ENCODE data around the gene PM20D1.

PM20D1 gene

GRCh38 chr1:205803986-205804385, 45.9 kb downstream of the PM20D1 start:
- DNase-seq = no peak

- DNase-seq = no peak
These were observed 47.9 kb downstream of the PM20D1 start for GRCh38 chr1:205802060-205802459.

GRCh38 chr1:205800981-205801703, 48.8 kb downstream of the PM20D1 start:
- no peak for DNase-seq

GRCh38 chr1:205800427-205800826, 49.5 kb downstream of the PM20D1 start:
- no peak for DNase-seq

GRCh38 chr1:205798577-205798976, 51.4 kb downstream of the PM20D1 start:
- no peak for DNase-seq

GRCh38 chr1:205797168-205797567, 52.8 kb downstream of the PM20D1 start:
- no peak for DNase-seq

- DNase-seq = no peak
These were observed 55.8 kb downstream of the PM20D1 start for GRCh38 chr1:205794011-205794730.

GRCh38 chr1:205792961-205793673, 56.8 kb downstream of the PM20D1 start:
- DNase-seq = no peak

- no peak for DNase-seq
These were observed 57.5 kb downstream of the PM20D1 start for GRCh38 chr1:205792481-205792881.

GRCh38 chr1:205791568-205792180, 58.3 kb downstream of the PM20D1 start:
- peak; percentile 61 for DNase-seq

GRCh38 chr1:205787287-205787916, 62.5 kb downstream of the PM20D1 start:
- no peak for DNase-seq

- no peak for DNase-seq
These were observed 63.3 kb downstream of the PM20D1 start for GRCh38 chr1:205786601-205787000.

GRCh38 chr1:205785446-205785845, 64.5 kb downstream of the PM20D1 start:
- no peak for DNase-seq

GRCh38 chr1:205783904-205784303, 66.0 kb downstream of the PM20D1 start:
- DNase-seq = no peak

- no peak for DNase-seq
These were observed 66.5 kb downstream of the PM20D1 start for GRCh38 chr1:205783433-205783795.

GRCh38 chr1:205782627-205783432, 67.1 kb downstream of the PM20D1 start:
- DNase-seq = no peak

GRCh38 chr1:205780335-205780734, 69.6 kb downstream of the PM20D1 start:
- no peak for DNase-seq

Measured in CD4-positive, alpha-beta T cell treated with Interleukin-15 for 1 hour (primary cell).